Eye (tissue), 1 donor: ENCODE data around the gene PUS3.
"Not testable (repeated sequence)": the region's sequence is repeated elsewhere in the genome, so short reads cannot be mapped to it uniquely, and the experiment has no call there.

Experiments
- DNase-seq: peaks from one replicate; pipeline ENCODE4 v3.0.0-alpha.2; 2015

The PUS3 gene

DNA sequence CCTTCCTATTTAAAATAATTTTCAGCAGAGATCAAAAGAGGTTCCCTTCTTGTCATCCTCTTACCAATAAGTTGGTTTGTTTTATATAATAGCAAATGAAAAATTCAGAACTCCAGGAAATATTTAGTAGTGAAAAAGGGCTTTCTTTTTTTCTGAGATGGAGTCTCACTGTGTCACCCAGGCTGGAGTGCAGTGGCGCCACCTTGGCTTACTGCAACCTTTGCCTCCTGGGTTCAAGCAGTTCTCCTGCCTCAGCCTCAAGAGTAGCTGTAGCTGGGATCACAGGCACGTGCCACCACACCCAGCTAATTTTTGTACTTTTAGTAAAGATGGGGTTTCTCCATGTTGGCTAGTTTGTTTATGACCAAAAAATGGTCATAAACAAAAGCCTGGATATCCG is 11.6 kb upstream of the PUS3 start:
- DNase-seq, result not testable (repeated sequence)

DNA sequence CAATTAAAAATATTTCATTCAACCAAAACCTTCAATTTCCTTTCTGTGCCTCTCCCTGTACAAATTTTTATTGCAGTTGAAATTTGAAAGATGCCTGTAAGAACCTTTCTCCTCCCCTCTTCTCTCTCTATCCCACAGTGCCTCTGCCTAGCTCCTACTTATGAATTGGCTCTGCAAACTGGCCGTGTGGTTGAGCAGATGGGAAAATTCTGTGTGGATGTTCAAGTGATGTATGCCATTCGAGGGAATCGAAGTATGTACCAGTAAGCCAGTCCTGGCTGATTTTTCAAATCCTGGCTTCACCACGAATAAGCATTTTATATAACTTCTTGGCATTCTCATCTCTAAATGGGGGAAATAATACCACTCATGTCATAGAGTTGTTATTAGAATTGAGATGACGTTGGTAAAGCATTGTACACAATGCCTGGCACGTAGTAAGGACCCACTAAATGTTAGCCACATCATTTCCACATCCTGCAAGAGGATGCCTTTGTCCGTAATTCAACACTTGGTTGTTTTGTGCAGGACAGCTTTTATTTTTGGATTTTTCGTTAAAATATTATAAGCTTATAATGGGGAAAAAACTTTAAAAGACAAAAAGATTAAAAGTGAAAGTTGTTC is 7.3 kb upstream of the PUS3 start:
- DNase-seq, result no peak

DNA sequence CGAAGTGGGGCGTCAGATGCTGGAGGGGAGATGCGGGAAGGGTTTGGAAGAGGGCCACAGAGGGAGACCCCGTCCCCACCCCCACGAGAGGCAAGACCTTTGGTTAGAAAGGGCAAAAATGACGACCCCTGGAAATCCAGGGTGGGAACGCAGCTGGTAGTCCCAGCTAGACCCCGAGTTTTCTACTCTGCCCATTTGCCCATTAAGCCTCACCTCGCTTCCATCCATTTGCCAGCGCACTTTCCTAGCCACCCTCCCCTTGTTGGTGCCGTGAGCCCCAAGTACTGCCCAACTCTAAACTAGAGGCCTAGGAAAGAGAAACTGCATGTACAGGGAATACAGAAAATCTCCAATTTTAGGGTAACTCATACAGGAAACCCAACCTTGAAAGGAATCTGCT is 1.7 kb upstream of the PUS3 start:
- DNase-seq, result peak; percentile 13

DNA sequence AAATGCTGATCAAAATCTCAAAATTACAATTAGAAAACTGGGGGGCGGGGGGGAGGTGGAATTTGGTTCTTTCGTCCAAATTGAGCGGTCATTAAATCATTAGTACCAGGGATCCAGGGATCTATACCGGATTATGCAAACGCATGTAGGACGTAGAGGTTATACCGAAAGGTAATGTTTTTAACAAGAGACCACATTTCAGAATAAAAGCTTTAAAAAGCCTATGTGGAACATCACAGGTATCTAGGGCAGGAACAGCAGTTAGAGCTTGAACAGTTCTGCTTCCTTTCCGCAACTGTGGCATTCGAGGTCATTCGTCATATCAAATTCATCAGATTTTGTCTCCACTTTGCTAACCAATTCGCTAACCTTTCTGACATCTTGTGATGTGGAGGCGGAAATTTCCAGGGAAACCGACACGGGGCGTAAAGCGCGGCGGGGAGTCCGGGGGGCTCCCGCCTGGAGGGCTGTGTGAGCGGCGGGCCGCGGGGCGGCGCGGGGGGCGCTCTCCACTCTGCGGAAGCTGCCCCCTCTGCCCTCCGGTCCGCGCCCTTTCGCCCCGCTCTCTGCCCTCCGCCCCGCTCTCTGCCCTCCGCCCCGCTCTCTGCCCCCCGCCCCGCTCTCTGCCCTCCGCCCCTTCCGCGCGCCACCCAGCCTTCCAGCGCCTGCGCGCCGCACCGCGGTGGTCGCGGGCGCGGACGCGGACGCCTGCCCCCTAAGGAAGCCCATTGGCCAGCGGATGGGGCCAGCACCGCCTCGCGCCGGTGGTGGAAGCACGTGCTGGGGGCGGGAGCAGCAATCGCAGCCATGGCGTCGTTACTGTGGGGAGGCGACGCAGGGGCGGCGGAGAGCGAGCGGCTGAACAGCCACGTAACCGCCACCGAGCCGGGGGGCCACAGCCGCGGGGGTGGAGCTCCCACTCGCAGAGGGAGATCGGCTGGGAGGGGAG is 979 bp upstream of the PUS3 start, which contains the start of gene DDX25:
Gene DDX25, plus strand, starts transcription at position 798 of the 949 bp plus-strand sequence. Its CDS starts 10 bp downstream, at position 808.
- DNase-seq, result peak; percentile 86

GRCh38 chr11:125902277-125902926 is 604 bp downstream of the PUS3 start:
- DNase-seq, result no peak

- no peak for DNase-seq
These were observed 1.1 kb downstream of the PUS3 start for GRCh38 chr11:125901872-125902271.

- no peak for DNase-seq
These were observed 10.0 kb downstream of the PUS3 start for GRCh38 chr11:125892994-125893393.

GRCh38 chr11:125892071-125892470 is 10.9 kb downstream of the PUS3 start:
- DNase-seq, result no peak

DNA sequence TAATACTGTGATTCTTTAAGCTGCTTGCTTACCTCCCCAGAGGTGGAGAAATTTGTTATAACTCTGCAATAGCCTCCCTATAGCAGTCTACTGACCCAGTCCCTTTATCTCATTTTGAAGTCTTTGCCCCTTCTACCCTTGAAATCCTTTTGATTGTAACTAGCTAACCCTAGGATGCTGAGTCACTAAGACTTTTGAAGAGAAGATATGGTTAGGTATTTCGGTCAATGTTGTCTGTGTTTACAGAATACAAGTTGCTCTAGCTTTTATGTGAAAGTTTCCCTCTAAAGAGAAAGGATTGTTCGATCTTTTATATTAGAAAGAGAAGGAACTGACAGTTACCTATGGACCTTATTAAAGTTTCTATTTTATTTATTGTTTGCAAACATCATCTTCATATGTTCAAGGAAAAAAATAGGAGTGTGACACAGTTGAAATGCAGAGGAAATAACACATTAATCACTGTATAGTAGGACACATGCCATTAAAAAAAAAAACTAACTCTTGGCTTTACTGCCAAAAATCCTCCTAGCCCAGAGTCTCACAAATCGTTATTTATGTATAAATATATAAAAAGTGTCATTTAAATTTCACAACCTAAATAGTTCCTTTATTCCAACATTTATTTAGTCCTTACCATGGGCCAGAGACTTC is 12.4 kb downstream of the PUS3 start:
- no peak for DNase-seq

DNA sequence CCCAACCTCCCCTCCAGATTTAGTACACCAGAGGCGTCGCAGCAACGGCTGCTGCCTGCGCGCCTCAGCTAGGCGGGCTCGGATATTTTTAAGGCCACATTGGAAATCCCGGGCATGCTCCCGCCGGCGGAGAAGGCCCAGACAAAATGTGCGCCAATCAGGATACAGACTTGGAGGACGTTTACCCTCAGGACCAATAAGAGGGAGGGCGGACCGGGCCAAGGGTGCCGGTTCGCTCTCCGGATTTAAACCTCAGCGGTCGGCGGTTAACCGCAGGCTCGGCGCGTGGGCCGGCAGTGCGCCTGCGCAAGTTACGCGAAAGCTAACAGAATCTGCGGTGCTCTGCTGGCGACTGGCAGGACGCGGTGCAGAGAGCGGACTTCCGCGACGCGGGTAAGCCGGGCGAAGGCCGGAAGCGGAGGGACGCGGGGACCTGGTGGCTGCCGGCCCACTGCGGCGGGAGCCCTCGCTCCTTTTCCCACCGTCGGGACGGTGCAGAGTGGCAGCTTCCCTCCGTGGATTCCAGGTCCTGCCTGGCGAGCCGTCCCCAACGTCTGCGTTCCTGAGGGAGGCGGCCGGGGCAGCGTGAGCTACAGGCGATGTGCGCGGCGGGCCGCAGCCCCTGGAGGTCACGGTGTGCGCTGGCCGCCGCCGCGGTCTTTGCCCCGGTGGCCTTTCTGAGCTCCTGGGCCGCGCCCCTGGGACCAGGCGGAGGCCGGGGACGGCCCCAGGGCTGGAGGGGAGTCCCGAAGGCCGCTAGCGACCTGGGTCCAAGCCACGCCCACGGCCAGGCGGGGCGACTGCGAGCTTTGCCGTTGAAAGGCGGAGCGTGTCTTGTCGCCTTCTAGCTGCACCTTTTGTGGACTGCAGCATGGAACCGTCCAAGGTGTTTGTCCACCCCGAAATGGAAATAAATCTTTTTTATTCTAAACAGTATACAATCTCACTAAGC is 15.4 kb downstream of the PUS3 start, which contains the start of gene HYLS1:
Gene HYLS1, plus strand, starts transcription at position 296 of the 952 bp plus-strand sequence. CDS start 11,701 bp downstream, outside the sequence.
- peak; percentile 97 for DNase-seq

DNA sequence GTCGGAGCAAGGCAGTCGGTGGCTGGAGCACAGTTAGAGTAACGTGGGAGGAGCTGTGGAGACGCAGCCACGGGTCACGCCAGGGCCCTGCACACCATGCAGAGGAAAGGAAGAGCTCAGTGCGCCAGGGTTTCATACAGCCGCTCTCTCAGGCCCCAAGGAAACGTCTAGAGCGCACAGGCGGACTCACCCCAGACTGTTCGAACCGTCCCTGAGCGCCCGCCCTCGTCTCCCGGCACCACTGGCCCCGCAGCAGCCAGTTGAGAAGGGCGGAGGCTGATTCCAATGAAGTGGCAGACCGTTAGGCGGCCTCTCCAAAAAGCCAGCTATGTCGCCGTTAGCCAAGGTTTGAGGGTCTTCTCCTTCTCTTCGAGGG is 16.0 kb downstream of the PUS3 start:
- peak; percentile 65 for DNase-seq

GRCh38 chr11:125883375-125883774 is 19.6 kb downstream of the PUS3 start:
- no peak for DNase-seq

GRCh38 chr11:125881291-125881690 is 21.7 kb downstream of the PUS3 start:
- DNase-seq, result no peak

GRCh38 chr11:125874556-125875124 is 28.4 kb downstream of the PUS3 start:
- peak; percentile 91 for DNase-seq

GRCh38 chr11:125873881-125874555 is 29.0 kb downstream of the PUS3 start:
- DNase-seq, result no peak

- no peak for DNase-seq
These were observed 30.9 kb downstream of the PUS3 start for GRCh38 chr11:125872138-125872491.

GRCh38 chr11:125871391-125872137 is 31.4 kb downstream of the PUS3 start:
- peak; percentile 62 for DNase-seq

DNA sequence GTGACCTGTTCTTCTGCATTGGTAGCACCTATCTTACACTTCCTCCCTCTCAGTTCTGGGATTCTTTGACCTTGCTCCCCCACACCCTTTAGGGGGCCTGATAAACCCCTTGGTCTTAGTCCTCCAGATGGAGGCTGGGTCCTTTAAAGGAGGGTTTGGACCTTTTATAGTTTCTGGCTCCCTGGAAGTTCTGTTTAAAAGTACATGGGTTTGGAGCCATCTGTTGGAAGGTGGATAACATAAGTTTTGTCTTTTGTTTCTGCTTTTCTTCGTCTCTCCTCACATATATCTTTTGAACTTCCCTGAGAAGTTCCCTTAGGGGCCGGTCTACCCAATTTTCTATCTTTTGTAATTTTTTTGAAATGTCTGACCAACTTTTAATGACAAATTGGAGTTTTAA is 33.5 kb downstream of the PUS3 start:
- no peak for DNase-seq

- DNase-seq, result not testable (repeated sequence)
These were observed 37.7 kb downstream of the PUS3 start for GRCh38 chr11:125865354-125865753.

DNA sequence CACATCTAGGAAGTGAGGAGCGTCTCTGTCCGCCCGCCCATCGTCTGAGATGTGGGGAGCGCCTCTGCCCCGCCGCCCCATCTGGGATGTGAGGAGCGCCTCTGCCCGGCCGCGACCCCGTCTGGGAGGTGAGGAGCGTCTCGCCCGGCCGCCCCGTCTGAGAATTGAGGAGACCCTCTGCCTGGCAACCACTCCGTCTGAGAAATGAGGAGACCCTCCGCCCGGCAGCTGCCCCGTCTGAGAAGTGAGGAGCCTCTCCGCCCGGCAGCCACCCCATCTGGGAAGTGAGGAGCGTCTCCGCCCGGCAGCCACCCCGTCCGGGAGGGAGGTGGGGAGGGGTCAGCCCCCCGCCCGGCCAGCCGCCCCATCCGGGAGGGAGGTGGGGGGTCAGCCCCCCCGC is 40.2 kb downstream of the PUS3 start:
- DNase-seq, result not testable (repeated sequence)
